ENCODE measurements around the gene IL25.
"Not testable (repeated sequence)": the region's sequence is repeated elsewhere in the genome, so short reads cannot be mapped to it uniquely, and the experiment has no call there.

The IL25 gene

DNA sequence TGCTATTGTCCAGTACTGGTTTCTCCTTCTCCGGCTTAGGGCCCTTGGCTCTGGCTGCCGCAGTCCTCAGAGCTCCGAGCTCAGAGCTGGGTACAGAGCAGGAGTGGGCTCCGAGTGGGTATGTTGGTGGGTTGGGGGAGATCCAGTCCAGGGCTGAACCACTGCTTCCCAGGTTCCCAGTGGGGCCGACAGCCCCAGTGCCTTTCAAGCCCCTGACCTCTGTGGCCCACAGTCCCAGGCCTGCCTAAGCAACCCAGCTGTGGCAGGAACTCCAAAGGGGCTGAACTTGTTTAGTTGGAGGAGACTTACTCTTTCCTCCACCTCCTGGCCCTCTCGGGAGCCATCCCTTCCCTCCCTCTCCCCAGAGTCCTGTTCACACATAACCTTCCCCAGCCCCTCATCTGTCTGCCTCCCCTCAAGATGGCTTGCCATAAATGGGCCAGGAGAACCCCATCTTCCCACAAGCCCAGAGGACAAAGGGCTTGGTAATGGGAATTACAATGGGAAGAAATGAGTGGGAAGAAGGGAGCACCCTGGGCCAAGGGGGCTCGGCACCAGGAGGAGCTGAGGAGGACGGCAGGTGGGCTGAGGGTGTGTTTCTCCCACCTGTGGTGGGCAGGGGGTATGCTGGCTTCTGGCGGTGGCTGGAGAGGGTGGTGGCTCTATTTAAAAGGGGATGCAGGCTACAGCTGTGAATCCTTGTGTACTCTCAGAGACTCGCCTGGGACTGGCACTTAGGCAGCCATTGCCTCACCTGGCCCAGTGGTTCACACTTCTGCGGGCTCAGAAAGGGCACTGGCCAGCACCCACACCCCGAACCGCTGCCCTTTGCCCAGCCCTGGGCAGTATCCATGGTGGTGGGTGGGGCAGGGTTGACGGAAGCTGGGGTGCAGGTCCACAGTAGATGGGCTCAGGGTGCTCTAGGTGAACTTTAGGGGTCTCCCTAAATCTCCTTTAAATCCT, 39.2 kb downstream of the IL25 start:
- no peak for DNase-seq

DNA sequence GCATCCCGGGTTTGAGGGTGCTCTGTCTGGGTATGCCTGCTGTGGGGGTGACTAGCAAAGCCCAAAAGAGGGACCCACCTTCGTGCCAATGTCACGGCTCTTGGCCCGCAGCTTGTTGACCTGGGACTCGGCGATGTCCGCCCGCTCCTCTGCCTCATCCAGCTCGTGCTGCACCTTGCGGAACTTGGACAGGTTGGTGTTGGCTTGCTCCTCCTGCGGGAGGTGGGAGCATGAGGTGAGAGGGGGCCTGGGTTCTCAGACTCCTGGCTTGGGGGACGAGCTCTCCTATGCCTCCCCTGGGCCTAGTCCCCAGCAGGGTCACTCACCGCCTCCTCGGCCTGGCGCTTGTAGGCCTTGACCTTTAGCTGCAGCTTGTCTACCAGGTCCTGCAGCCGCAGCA, 41.1 kb downstream of the IL25 start:
- DNase-seq: no peak

DNA sequence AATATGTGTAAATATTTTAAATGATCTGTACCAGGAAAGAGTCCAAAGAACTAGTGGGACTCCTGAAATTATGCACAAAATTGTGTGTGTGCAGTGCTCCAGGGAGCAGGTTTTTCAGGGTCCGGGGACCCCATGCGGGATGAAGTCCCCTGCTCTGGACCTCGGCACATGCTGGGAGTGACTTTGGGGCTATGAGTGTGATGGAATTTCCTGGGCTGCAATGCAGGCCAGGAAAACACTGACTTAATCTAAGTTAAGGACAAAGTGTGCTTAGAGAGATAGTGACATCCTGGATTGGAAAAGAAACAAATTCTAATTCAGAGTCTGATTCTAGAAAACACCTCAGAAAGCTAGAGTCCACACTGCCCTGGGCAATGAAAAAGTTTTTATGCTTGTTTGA, 41.6 kb downstream of the IL25 start:
- no peak for DNase-seq

DNA sequence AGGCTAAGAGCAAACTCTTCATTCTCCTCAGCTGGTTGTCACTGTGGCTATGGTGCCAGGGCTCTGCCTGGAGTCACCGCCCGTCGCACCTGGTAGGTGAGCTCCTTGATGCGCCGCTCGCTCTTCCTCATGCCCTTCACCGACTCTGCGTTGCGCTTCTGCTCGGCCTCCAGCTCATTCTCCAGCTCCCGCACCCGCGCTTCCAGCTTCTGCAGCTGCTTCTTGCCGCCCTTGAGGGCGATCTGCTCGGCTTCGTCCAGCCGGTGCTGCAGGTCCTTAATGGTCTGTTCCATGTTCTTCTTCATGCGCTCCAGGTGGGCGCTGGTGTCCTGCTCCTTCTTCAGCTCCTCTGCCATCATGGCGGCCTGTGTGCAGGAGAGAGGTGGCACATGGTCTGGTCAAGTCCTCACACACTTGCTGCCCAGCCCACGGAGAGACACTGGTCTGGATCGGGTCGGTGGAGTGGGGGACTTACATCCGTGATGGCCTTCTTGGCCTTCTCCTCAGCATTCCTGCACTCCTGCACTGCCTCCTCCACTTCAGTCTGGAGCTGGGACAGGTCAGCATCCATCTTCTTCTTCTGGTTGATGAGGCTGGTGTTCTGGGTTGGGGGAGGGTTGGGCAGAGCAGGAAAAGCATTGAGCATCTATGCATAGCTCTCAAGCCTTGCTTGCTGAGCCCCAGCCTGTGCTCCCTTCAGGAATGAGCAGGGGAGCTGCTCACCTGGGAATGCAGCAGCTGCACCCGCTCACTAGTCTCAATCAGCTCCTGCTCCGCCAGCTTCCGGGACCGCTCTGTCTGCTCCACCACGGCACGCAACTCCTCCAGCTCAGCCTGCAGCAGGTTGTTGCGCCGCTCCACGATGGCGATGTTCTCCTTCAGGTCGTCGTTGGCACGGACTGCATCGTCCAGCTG, 42.6 kb downstream of the IL25 start:
- DNase-seq: no peak

DNA sequence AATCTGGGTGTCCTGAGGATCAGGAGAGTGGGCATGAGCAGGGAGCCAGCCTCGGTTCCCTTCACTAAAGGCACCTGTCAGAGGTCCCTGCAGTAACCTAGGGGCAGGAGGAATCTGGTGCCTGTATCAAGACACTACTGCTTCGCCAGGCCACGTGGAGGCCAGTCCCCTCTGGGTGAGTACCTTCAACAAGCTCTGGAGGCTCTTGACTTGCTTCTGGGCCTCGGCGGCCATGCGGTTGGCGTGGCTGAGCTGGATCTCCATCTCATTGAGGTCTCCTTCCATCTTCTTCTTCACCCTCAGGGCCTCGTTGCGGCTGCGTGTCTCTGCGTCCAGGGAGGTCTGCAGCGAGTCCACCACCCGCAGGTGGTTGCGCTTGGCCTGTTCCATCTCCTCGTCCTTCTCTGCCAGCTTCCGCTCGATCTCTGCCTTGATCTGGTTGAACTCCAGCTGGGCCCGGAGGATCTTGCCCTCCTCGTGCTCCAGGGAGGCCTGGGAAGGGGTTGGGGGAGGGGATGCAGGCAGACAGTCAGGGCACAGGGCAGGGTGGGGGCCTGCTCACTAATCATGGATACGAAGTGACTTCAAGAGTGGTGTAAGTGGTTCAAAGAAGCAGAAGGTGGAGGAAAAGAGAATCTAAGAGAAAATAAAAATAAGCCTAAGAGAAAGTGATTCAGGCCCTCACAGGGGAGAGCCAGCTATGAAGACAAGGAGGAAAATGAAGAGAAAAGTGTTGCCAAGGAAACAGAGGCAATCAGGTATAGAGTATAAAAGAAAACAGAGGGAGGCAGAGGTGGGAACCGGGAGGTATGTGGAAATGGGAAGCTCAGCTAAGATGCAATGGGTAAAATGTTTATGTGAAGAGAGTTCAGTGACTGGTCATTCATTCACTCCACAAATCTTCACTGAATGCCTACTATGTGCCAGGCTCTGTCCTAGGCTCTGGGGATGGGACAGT, 43.5 kb downstream of the IL25 start:
- no peak for DNase-seq

DNA sequence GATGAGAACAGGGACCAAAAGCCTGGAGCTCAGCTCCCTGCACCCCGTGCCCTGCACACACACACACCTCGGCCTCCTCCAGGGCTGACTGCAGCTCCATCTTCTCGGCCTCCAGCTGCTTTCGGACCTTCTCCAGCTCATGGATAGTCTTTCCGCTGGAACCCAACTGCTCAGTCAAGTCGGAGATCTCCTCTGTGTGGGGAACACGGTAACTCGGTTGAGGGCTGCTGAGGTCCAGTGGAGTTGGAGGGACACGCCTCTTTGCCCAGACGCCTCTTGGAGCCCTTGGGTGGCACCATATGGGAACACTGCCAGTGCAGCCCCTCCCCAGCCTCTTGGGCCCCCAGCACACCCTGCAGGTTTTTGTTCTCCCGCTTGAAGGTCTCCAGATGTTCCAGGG, 44.2 kb downstream of the IL25 start:
- DNase-seq: no peak

DNA sequence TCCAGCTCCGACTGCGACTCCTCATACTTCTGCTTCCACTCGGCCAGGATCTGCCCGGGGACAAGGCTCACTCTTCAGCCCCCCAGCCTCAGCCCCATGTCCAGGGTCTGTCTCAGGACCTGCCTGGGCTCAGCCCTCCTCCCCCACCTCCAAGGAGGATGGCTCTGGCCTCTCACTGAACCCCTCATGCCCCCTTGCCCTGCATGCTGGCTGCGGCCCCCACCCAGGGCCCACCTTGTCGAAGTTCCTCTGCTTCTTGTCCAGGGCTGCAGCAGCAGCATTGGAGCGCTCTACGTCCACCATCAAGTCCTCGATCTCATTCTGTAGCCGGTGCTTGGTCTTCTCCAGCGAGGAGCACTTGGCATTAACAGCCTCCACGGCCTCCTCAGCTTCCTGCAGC, 44.7 kb downstream of the IL25 start:
- DNase-seq: not testable (repeated sequence)

DNA sequence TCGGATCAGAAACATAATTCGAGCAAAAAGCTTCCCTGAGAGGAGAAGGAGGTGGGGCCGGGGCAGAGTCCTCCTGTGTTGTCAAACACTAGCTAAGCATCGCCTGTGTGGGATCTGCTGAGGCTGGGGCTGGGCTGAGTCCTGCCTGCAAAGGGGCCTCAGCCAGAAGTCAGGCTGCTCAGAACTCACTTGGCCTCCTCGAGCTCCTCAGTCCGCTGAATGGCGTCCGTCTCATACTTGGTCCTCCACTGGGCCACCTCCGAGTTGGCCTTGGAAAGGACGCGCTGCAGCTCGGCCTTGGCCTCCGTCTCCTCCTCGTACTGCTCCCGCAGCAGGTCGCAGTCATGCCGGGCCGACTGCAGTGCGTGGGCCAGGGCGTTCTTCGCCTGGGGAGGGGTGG, 45.4 kb downstream of the IL25 start:
- no peak for DNase-seq

DNA sequence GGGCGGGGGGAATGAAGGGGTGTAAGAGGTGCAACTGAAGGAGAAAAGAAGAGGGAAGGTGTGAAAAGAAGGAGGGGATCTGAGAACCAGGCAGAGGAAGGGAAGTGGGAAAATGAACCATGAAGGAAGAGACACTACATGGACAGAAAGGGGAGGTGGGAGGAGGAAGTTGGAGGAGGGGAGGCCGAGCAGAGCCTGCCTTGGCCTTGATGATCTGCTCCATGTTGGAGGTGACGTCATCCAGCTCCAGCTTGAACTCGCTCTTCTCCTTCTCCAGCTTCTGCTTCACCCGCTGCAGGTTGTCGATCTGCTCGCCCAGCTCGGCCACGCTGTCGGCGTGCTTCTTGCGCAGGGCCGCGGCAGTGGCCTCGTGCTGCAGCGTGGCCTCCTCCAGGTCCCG, 47.0 kb downstream of the IL25 start:
- not testable (repeated sequence) for DNase-seq

DNA sequence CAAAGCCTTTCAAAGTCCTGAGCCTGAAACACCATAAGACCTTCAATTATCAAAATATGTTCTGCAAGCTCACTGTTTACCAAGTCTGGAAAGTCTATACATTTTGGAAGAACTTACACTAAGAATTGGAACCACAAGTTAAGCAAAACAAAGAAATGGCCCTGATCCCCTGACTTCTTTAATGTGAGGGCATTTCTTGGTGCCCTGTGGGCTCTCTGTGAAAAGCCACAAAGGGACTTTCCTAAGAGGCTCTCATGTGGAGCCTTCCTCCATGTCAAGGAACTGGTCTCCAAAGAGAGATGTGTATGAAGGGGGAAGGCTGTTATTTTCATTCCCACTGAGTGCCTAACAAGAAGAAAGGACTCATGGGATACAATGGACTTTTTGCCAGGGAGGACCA, 49.0 kb downstream of the IL25 start:
- no peak for DNase-seq

DNA sequence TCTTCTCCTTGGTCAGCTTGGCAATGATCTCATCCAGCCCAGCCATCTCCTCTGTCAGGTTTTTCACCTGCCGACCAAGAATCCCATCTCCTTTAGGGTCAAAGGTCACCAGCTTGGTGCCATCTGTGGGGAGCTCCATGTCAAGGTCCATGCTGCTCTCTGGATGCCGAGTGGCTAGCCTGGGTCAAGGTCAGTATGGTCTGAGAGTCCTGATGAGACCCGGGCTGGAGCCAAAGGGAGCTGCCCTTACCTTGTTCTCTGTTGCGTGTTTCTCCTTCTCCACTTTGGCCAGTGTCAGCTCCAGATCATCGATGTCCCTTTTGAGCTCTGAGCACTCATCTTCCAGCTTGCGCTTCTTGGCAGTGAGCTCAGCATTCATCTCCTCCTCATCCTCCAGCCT, 51.0 kb downstream of the IL25 start:
- no peak for DNase-seq

DNA sequence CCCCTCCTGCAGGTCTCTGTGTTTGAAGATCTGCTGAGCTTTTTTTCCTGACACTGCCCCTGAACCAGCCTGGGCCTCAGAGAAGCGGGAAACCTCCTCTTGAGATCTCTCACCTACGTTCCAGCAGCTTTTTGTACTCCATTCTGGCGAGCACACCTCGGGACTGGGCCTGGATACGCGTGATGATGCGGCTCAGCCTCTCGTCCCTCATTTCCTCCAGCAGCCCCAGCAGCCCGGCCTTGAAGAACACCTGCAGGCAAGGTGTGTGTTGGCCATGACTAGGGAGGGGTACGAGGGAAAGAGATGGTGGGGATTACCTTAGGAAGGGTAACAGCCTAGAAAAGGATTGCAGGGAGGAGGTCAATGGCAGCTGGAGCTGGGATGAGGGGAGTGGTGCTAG, 52.6 kb downstream of the IL25 start:
- no peak for DNase-seq

DNA sequence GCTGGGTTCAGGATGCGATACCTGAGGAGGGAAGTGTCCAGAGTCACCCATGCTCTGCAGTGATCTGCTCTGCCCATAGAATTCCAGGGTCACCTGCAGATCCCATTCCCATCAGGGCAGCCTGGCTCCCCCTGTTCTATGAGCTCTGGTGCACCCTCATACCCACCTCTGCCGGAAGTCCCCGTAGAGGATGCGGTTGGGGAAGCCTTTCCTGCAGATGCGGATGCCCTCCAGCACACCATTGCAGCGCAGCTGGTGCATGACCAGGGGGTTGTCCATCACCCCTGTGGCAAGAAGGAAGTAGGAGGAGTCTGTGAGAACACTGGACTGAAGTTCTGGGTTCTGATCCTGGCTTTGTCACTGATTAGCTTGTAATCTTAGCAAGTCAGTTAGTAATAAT, 53.2 kb downstream of the IL25 start:
- DNase-seq: not testable (repeated sequence)
